GM18907 (cell line): ENCODE results near the gene SPO11.

Experiments
- ATAC-seq: cut with Tn5 transposase; IDR thresholded peaks from one replicate; pipeline ENCODE4 v1.9.1; 2021; ENCODE audit warnings: mild to moderate bottlenecking, moderate library complexity; ENCODE audit not compliant: unreplicated experiment

SPO11 gene

DNA sequence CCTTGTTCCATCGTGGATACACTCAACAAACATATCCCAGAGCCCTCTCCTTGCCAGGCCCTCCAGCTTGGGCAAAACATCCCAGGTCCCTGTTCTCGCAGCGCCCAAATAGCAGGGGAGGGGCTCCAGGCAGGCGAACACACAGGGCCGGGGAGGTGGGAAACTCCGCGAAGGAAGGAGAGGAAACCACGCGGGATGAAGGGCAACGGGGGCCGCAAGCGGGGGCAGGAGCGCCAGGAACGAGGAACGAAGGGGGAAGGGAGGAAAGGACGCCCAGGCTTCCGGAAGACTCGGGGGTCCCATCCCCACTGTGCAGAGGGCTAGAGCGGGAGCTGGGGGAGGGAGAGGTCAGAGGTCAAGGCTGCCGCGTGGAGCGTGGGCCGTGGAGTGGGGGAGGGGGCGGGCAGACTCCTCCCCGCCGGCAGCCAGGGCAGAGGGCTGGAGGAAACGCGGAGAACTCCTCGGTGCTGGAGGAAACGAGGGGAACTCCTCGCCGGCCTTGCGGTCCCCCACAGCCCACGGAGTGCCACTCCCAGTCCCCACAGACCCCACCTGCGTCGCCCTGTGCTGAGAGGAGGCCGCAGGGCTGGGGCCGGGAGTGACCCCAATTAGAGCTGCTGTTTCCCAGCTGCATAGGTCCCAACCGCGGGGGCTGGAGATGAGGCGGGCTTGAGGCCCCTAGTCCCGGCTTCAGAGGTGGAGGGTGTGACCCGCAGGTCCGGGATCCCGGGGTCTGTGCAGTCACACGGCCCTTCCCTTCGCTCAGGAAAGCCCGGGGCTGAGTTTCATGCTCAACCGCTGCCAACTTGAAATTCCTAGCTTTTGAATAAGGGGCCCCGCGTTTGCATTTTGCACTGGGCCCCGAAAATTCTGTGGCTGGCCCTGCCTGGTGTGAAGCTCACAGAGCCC lies 60.3 kb downstream of the SPO11 start:
- no peak for ATAC-seq

GRCh38 chr20:57390604-57391438 lies 61.2 kb downstream of the SPO11 start, which contains the start of gene RBM38:
RBM38 (plus strand) TSS chr20:57391396; CDS start chr20:57391582, 186 bp downstream.
- peak; percentile 48 for ATAC-seq

- peak; percentile 0 for ATAC-seq
These were observed 62.1 kb downstream of the SPO11 start for GRCh38 chr20:57391439-57392301.

DNA sequence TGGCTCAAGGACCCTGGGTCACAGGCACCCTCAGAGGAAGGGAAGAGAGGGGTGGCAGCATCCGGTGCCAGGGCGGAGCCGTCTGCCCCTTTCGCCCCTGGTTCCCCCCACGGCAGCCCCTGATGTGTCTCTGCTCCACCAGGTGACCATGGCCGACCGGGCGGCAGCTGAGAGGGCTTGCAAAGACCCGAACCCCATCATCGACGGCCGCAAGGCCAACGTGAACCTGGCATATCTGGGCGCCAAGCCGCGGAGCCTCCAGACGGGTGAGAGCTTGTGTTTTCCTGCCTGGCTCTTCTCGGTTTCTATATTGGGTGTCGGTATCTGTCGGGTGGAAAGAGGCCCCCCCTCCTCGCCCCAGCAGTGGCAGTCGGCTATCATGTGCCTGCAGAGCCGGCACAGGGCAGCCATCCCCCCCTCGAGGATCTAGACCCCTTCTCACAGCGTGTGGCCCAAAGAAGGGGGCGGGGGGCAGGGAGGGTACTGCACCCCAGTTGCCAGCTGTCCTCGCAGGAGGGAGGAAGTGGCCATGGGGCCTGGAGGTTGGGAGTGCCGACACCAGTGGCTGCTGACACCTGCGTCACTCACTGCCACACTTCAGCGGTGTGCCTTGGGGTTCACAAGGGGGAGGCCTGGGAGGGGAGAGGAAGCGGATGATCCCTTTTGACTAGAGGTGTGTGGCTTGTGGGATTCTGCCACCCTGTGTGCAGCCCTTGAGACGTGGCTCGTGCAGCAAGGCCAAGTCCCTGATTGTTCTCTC lies 63.1 kb downstream of the SPO11 start:
- peak; percentile 31 for ATAC-seq
